ENCODE measurements around the gene EMID1.

The EMID1 gene

GRCh38 chr22:29175312-29175835 is 30.3 kb upstream of the EMID1 start:
- no peaks in the 10 kb centered on the region for H3K4me1 Mint-ChIP-seq
- H3K27ac Mint-ChIP-seq (ENCODE audit: low read depth) = no peak overlapping the region
- no peaks in the 10 kb centered on the region for H3K36me3 Mint-ChIP-seq (ENCODE audit: insufficient read depth)

GRCh38 chr22:29183971-29184848 is 21.5 kb upstream of the EMID1 start:
- no peaks in the 10 kb centered on the region for H3K27me3 Mint-ChIP-seq
- DNase-seq (ENCODE audit: low spot score in 2 of 2) (no peak), ATAC-seq (replicated peaks; ENCODE audit: extremely low read depth, poor library complexity, severe bottlenecking) (no peak)
- no peaks in the 10 kb centered on the region for H3K9me3 Mint-ChIP-seq
- H3K27ac Mint-ChIP-seq (ENCODE audit: low read depth) = no peak overlapping the region
- no peaks in the 10 kb centered on the region for H3K4me1 Mint-ChIP-seq
- H3K36me3 Mint-ChIP-seq (ENCODE audit: insufficient read depth) = peaks cover 2% of the 10 kb centered on the region
- no peak overlapping the region for H3K4me3 Mint-ChIP-seq

More at GRCh38 chr22:29175312-29175835, 30.3 kb upstream of the EMID1 start:
- ATAC-seq (replicated peaks; ENCODE audit: extremely low read depth, poor library complexity, severe bottlenecking) (no peak), DNase-seq (ENCODE audit: low spot score in 2 of 2) (no peak)
- Mint-ChIP-seq H3K27me3 (peaks cover 12% of the 10 kb centered on the region), H3K9me3 (peaks cover 9% of the 10 kb centered on the region), H3K4me3 (no peak overlapping the region)

- Mint-ChIP-seq H3K27me3 (no peaks in the 10 kb centered on the region), H3K4me3 (no peak overlapping the region), H3K36me3 (ENCODE audit: insufficient read depth) (peaks cover 2% of the 10 kb centered on the region), H3K27ac (ENCODE audit: low read depth) (no peak overlapping the region), H3K9me3 (no peaks in the 10 kb centered on the region), H3K4me1 (no peaks in the 10 kb centered on the region)
- ATAC-seq (replicated peaks; ENCODE audit: extremely low read depth, poor library complexity, severe bottlenecking) (no peak), DNase-seq (ENCODE audit: low spot score in 2 of 2) (no peak)
These were observed 20.7 kb upstream of the EMID1 start for GRCh38 chr22:29184849-29185490.

GRCh38 chr22:29186302-29186701 is 19.4 kb upstream of the EMID1 start:
- peaks cover 2% of the 10 kb centered on the region for H3K36me3 Mint-ChIP-seq (ENCODE audit: insufficient read depth)
- H3K27me3 Mint-ChIP-seq = no peaks in the 10 kb centered on the region
- no peak overlapping the region for H3K4me3 Mint-ChIP-seq
- no peaks in the 10 kb centered on the region for H3K9me3 Mint-ChIP-seq
- no peak for DNase-seq (ENCODE audit: low spot score in 2 of 2)
- H3K27ac Mint-ChIP-seq (ENCODE audit: low read depth) = no peak overlapping the region
- ATAC-seq (replicated peaks; ENCODE audit: extremely low read depth, poor library complexity, severe bottlenecking) = no peak
- H3K4me1 Mint-ChIP-seq = no peaks in the 10 kb centered on the region

GRCh38 chr22:29187831-29188230 is 17.9 kb upstream of the EMID1 start:
- no peak for DNase-seq (ENCODE audit: low spot score in 2 of 2)
- H3K36me3 Mint-ChIP-seq (ENCODE audit: insufficient read depth) = peaks cover 2% of the 10 kb centered on the region
- no peak for ATAC-seq (replicated peaks; ENCODE audit: extremely low read depth, poor library complexity, severe bottlenecking)
- no peaks in the 10 kb centered on the region for H3K27me3 Mint-ChIP-seq
- no peak overlapping the region for H3K27ac Mint-ChIP-seq (ENCODE audit: low read depth)
- H3K9me3 Mint-ChIP-seq = no peaks in the 10 kb centered on the region
- no peaks in the 10 kb centered on the region for H3K4me1 Mint-ChIP-seq
- no peak overlapping the region for H3K4me3 Mint-ChIP-seq

GRCh38 chr22:29190051-29190450 is 15.6 kb upstream of the EMID1 start:
- no peaks in the 10 kb centered on the region for H3K4me1 Mint-ChIP-seq
- no peaks in the 10 kb centered on the region for H3K27me3 Mint-ChIP-seq
- no peak overlapping the region for H3K4me3 Mint-ChIP-seq
- no peak for DNase-seq (ENCODE audit: low spot score in 2 of 2)
- no peaks in the 10 kb centered on the region for H3K9me3 Mint-ChIP-seq
- H3K27ac Mint-ChIP-seq (ENCODE audit: low read depth) = no peak overlapping the region
- H3K36me3 Mint-ChIP-seq (ENCODE audit: insufficient read depth) = peaks cover 2% of the 10 kb centered on the region
- ATAC-seq (replicated peaks; ENCODE audit: extremely low read depth, poor library complexity, severe bottlenecking) = no peak

- no peak overlapping the region for H3K27ac Mint-ChIP-seq (ENCODE audit: low read depth)
- H3K27me3 Mint-ChIP-seq = no peaks in the 10 kb centered on the region
- DNase-seq (ENCODE audit: low spot score in 2 of 2) (no peak), ATAC-seq (replicated peaks; ENCODE audit: extremely low read depth, poor library complexity, severe bottlenecking) (no peak)
- no peaks in the 10 kb centered on the region for H3K4me1 Mint-ChIP-seq
- H3K9me3 Mint-ChIP-seq = no peaks in the 10 kb centered on the region
- no peak overlapping the region for H3K4me3 Mint-ChIP-seq
- H3K36me3 Mint-ChIP-seq (ENCODE audit: insufficient read depth) = no peaks in the 10 kb centered on the region
These were observed 14.8 kb upstream of the EMID1 start for GRCh38 chr22:29190918-29191317.

GRCh38 chr22:29193021-29193420 is 12.7 kb upstream of the EMID1 start:
- Mint-ChIP-seq H3K27me3 (no peaks in the 10 kb centered on the region), H3K4me3 (no peak overlapping the region), H3K36me3 (ENCODE audit: insufficient read depth) (no peaks in the 10 kb centered on the region), H3K9me3 (no peaks in the 10 kb centered on the region), H3K4me1 (no peaks in the 10 kb centered on the region), H3K27ac (ENCODE audit: low read depth) (no peak overlapping the region)
- ATAC-seq (replicated peaks; ENCODE audit: extremely low read depth, poor library complexity, severe bottlenecking) (no peak), DNase-seq (ENCODE audit: low spot score in 2 of 2) (no peak)

- Mint-ChIP-seq H3K27ac (ENCODE audit: low read depth) (no peak overlapping the region), H3K36me3 (ENCODE audit: insufficient read depth) (no peaks in the 10 kb centered on the region), H3K9me3 (no peaks in the 10 kb centered on the region), H3K27me3 (no peaks in the 10 kb centered on the region), H3K4me3 (no peak overlapping the region), H3K4me1 (no peaks in the 10 kb centered on the region)
- no peak for ATAC-seq (replicated peaks; ENCODE audit: extremely low read depth, poor library complexity, severe bottlenecking)
- no peak for DNase-seq (ENCODE audit: low spot score in 2 of 2)
These were observed 11.5 kb upstream of the EMID1 start for GRCh38 chr22:29194184-29194583.

GRCh38 chr22:29195118-29195963 is 10.4 kb upstream of the EMID1 start:
- no peaks in the 10 kb centered on the region for H3K4me1 Mint-ChIP-seq
- no peaks in the 10 kb centered on the region for H3K27me3 Mint-ChIP-seq
- H3K27ac Mint-ChIP-seq (ENCODE audit: low read depth) = no peak overlapping the region
- DNase-seq (ENCODE audit: low spot score in 2 of 2) (no peak), ATAC-seq (replicated peaks; ENCODE audit: extremely low read depth, poor library complexity, severe bottlenecking) (no peak)
- no peaks in the 10 kb centered on the region for H3K36me3 Mint-ChIP-seq (ENCODE audit: insufficient read depth)
- no peaks in the 10 kb centered on the region for H3K9me3 Mint-ChIP-seq
- no peak overlapping the region for H3K4me3 Mint-ChIP-seq

GRCh38 chr22:29195964-29196666 is 9.6 kb upstream of the EMID1 start:
- no peaks in the 10 kb centered on the region for H3K9me3 Mint-ChIP-seq

GRCh38 chr22:29197096-29197495 is 8.6 kb upstream of the EMID1 start:
- H3K9me3 Mint-ChIP-seq = no peaks in the 10 kb centered on the region
- no peaks in the 10 kb centered on the region for H3K27me3 Mint-ChIP-seq
- H3K4me1 Mint-ChIP-seq = peaks cover 11% of the 10 kb centered on the region
- no peak for DNase-seq (ENCODE audit: low spot score in 2 of 2)
- ATAC-seq (replicated peaks; ENCODE audit: extremely low read depth, poor library complexity, severe bottlenecking) = no peak
- H3K4me3 Mint-ChIP-seq = no peak overlapping the region
- peaks cover 1% of the 10 kb centered on the region for H3K36me3 Mint-ChIP-seq (ENCODE audit: insufficient read depth)
- no peak overlapping the region for H3K27ac Mint-ChIP-seq (ENCODE audit: low read depth)

More at GRCh38 chr22:29195964-29196666, 9.6 kb upstream of the EMID1 start:
- H3K27ac Mint-ChIP-seq (ENCODE audit: low read depth) = no peak overlapping the region
- DNase-seq (ENCODE audit: low spot score in 2 of 2) (no peak), ATAC-seq (replicated peaks; ENCODE audit: extremely low read depth, poor library complexity, severe bottlenecking) (no peak)
- H3K4me3 Mint-ChIP-seq = no peak overlapping the region
- peaks cover under 1% of the 10 kb centered on the region for H3K4me1 Mint-ChIP-seq
- no peaks in the 10 kb centered on the region for H3K27me3 Mint-ChIP-seq
- H3K36me3 Mint-ChIP-seq (ENCODE audit: insufficient read depth) = peaks cover 1% of the 10 kb centered on the region

All from central memory CD8-positive, alpha-beta T cell (primary cell).